Cerebellar cortex (tissue), 1 donor: Measurements from ENCODE around the gene ZGPAT.
A peak's percentile ranks its signal among the peaks of the same experiment; 100 is the strongest.

Experiments used
- DNase-seq: peaks from one replicate; pipeline ENCODE4 v3.0.0-alpha.2; 2015; ENCODE audit warnings: low spot score

ZGPAT gene

GRCh38 chr20:63734111-63734945 is 26.5 kb downstream of the ZGPAT start:
- DNase-seq = no peak

- DNase-seq = no peak
Observed at GRCh38 chr20:63734946-63735858, 27.4 kb downstream of the ZGPAT start.

DNA sequence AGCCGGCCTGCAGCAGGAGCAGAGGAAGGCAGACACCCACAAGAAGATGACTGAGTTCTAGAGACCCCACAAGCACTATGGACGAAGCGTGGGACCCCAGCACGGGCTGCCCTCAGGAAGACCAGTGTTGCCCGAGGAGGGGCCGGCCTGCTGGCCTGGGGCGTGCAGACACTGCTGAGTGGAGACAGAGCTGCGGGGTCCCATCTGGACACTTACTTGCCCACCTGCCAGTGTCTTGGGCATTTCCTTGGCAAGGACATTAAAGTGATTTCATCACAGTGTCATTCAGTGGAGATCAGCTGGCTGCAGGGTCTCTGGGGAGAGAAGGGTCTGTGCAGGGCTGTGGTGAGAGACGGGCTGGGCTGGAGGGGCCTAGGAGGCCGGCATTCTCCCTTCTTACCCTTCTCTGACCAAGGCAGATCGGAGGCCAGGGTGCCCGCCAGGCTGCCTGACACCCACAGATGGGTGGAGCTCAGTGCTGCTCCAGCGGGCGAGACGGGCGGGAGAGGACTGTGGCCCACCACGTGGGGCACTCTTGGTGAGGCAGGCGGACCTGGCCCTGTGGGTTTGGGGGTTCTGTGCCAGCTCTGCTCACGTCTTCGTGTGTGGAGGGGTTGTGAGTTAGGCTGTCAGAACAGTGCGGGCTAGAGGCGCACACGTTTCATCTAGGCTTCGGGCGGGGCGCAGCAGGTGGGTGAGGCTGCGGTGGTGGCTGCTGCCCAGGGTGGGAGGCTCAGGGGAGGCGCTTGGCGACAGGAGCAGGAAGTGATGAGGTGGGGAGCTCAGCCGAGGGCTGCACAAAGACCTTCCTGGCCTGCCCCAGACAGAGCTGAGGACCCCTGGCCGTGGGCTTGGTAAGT is 28.2 kb downstream of the ZGPAT start, which contains the start of gene LIME1:
LIME1 (plus strand) TSS at position 806 of the 860 bp plus-strand sequence. CDS start 886 bp downstream, outside the sequence.
- no peak for DNase-seq

DNA sequence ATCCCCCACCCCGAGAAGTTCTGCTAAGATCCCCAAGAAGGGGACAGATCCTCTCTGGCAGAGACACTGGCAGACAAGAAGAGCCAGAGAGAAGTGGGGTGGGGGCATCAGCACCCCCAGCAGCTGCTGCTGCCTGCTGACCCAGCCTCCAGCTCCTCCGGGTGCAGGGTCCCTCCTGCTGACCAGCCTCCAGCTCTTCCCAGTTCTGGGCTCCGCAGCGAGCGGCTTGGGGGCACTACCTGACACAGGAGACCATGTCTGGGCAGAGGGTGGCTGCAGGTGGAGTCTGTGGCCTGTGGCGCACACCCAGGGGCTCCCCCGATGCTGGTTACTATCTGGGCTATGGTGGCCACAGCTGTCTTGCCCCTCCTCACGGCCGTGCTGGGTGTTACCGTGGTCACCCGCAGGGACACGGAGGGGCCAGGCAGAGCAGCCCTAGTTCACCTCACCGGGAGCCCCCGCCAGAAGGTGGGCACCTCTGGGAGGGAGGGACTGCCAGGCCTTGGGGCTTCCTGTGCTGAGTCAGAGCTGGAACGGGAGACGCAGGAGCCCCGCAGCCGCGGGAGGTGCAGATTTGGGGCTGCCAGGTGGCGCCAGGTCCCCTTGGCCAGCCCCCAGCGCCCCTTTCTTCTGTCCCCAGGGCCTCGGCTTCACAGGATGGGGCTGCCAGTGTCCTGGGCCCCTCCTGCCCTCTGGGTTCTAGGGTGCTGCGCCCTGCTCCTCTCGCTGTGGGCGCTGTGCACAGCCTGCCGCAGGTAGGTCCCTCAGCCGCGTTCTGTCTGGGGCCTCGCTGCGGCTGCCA is 29.3 kb downstream of the ZGPAT start:
- no peak for DNase-seq

GRCh38 chr20:63737695-63737944 is 29.8 kb downstream of the ZGPAT start:
- DNase-seq = no peak

DNA sequence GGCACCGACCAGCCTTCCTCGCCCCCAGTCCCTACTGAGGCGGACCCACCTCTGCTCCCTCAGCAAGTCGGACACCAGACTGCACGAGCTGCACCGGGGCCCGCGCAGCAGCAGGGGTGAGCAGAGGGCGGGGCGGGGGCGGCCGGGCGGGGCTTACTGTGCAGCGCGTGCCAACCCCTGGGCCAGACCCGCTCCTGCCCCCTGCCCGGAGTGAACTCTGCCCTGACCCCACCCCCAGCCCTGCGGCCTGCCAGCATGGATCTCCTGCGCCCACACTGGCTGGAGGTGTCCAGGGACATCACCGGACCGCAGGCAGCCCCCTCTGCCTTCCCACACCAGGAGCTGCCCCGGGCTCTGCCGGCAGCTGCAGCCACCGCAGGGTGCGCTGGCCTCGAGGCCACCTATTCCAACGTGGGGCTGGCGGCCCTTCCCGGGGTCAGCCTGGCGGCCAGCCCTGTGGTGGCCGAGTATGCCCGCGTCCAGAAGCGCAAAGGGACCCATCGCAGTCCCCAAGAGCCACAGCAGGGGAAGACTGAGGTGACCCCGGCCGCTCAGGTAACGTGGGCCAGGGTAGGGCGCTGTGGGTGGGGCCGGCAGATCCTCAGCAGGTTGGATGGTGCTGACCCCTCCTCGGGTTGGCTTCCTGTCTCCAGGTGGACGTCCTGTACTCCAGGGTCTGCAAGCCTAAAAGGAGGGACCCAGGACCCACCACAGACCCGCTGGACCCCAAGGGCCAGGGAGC is 30.3 kb downstream of the ZGPAT start:
- DNase-seq = no peak

DNA sequence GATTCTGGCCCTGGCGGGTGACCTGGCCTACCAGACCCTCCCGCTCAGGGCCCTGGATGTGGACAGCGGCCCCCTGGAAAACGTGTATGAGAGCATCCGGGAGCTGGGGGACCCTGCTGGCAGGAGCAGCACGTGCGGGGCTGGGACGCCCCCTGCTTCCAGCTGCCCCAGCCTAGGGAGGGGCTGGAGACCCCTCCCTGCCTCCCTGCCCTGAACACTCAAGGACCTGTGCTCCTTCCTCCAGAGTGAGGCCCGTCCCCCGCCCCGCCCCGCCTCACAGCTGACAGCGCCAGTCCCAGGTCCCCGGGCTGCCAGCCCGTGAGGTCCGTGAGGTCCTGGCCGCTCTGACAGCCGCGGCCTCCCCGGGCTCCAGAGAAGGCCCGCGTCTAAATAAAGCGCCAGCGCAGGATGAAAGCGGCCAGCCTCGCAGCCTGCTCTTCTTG is 30.9 kb downstream of the ZGPAT start:
- peak; percentile 65 for DNase-seq

GRCh38 chr20:63739130-63740069 is 31.6 kb downstream of the ZGPAT start, which contains the start of gene SLC2A4RG:
Gene SLC2A4RG (plus strand): TSS chr20:63739776. CDS start chr20:63739913, 137 bp downstream.
- DNase-seq = peak; percentile 70

DNA sequence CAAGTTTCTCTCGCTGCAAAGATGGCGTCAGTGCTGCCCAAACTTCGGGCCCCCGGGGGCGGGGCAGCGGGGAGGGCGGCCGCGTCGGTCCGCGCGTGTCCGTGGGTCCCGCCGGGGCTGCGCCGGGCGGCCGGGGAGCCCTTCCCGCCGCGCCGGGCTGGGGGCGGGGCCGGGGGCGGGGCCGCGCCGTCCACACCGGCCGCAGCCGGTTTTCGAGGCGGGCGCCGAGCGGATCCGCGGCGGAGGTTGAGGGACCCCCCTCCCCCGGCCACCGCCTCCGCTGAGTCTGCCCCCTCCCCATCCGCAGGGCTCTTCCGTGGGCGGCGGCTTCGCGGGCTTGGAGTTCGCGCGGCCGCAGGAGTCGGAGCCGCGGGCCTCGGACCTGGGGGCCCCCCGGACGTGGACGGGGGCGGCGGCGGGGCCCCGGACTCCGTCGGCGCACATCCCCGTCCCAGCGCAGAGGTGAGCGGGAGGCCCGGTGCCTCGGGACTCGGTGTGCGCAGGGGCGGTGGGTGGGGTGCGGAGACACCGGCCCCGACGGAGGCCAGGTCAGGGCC is 32.3 kb downstream of the ZGPAT start:
- DNase-seq = no peak

DNA sequence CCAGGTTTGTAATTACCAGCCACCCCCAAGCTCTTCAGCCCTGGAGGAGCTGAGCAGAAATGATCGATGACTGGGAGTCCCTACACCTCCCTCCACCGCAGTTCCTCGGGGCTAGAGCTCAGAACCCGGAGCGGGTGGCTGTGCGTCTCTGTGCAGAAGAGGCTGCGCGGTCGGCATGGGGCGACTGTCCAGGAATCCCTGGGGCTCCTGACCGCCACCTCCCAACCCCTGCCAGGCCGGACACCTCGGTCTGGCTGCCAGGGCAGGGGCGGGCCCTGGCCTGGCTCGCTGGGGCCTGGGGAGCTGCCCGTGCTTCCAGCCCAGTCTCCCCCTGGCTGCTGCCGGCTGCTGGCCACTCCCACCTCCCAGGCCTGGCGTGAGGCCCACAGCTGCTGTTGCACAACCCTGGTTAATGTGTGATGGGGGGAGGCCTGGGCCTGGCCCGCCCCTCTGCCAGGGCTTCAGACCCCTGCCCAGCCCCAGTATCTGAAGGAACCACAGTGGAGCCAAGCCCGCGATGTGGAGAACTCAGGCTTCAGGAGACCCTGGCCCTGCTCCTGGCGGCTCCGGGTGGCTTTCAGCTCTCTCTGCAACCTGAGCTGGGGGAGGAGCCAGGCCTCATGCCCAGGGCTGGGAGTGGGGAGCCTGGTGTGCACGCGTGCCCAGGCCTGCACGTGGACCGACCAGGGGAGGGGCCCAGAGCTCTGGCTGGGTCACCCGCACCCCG is 33.0 kb downstream of the ZGPAT start:
- DNase-seq = peak; percentile 70

GRCh38 chr20:63741354-63741675 is 33.5 kb downstream of the ZGPAT start:
- DNase-seq = no peak

GRCh38 chr20:63741676-63742380 is 34.0 kb downstream of the ZGPAT start:
- DNase-seq = no peak

GRCh38 chr20:63742381-63743024 is 34.7 kb downstream of the ZGPAT start:
- no peak for DNase-seq

- no peak for DNase-seq
Observed at GRCh38 chr20:63743210-63743970, 35.6 kb downstream of the ZGPAT start.

GRCh38 chr20:63744158-63744557 is 36.3 kb downstream of the ZGPAT start:
- no peak for DNase-seq
